Muscle of arm (tissue), 12 donors: Measurements from ENCODE around the gene TMEM169. TPM values are rescaled to one million over a fixed set of nuclear protein-coding genes. Genes with fewer than 3 reads are reported as not detected.

Experiments
- DNase-seq: peaks from one replicate; pipeline ENCODE4 v3.0.0-alpha.2; 2013
- polyA plus RNA-seq, 12 donors: library from polyadenylated mRNA; unstranded; fragments of 120-200 nt; gene quantifications; one replicate each; pipeline ENCODE4 v1.2.1, GENCODE V29; 2013; ENCODE audit not compliant: insufficient read length in 12 of 12

Gene TMEM169
- polyA plus RNA-seq, 12 donors: 2.3 to 11.5 (median 4.4) TPM; not detected in 1

DNA sequence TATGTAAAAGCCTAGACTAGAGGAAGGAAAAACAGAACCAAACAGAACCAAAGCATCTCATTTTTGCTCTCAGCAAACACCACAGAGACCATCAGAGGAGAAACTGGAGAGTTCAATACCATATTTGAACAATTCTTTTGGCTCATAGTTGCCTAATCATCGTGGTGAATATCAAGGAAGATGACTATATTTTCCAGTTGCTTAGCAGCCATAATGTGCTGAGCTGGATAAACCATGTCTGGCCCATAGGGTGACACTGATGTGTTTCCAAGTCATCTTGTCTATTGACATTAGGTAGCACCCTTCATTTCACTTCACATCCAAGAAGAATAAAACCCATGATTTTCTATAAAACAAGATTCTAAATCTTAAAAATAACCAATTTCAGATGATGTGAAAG is 21.5 kb downstream of the TMEM169 start:
- no peak for DNase-seq

GRCh38 chr2:216104691-216105090 is 23.0 kb downstream of the TMEM169 start:
- DNase-seq: no peak

DNA sequence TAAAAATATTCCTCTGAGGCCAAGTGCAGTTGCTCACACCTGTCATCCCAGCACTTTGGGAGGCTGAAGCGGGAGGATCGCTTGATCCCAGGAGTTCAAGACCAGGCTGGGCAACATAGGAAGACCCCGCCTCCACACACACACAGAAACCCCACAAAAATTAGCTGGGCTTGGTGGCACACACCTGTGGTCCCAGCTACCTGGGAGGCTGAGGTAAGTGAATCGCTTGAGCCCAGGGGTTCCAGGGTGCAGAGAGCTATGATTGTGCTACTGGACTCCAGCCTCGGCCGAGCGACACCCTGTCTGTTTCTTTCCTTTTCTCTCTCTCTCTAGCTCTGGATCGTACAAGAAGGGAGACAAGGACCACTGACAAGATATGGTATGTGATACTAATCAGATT is 25.6 kb downstream of the TMEM169 start:
- no peak for DNase-seq

DNA sequence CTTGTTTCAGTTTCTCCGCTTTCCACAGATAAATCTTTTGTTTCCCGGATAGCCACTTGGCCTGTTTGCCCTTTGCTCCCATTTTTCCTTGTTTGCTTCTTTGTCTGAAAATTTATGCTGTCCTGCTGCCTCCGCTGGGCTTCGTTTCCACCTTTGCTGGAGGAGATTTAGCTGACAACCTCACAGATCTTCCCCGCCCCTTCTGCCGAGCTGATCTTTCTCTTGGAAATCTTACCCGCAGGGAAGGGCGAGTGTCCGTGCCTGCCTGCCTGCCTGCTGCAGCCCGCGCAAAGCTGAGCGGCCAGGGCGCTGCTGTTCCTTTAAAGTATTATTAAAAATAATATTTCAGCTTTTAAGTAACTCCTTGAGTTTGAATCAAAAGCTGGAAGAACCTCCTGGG is 26.0 kb downstream of the TMEM169 start:
- no peak for DNase-seq

DNA sequence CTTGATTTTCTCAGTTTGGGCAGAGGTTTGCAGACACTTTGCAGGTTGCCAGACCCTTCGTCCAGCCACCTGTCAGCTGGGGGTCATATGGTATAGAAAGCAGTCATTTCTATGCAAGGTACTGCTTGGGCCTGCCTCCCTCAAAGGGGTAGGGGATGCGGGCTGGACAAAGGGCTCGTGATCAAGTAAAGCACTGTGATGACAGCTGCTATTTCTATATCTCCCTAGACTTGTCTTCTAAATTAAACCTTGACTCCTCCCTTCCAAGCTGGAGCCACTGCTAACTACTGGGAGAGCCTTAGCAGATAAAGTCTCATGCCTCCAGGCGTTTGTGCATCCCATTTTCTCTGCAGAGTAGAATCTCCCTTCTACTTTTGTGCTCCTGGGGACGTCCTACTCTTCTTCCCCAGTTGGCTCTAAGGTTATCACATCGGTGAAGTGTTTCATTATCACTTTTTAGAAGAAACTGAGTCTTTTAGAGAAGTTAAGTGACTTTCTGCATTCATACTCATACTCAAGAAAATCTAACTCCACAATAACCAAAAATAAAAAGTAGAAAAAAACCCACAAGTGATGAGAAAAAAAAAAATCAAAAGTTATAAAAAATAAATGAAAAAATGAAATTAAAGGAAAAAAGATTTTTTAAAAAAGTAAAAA is 26.7 kb downstream of the TMEM169 start:
- no peak for DNase-seq

DNA sequence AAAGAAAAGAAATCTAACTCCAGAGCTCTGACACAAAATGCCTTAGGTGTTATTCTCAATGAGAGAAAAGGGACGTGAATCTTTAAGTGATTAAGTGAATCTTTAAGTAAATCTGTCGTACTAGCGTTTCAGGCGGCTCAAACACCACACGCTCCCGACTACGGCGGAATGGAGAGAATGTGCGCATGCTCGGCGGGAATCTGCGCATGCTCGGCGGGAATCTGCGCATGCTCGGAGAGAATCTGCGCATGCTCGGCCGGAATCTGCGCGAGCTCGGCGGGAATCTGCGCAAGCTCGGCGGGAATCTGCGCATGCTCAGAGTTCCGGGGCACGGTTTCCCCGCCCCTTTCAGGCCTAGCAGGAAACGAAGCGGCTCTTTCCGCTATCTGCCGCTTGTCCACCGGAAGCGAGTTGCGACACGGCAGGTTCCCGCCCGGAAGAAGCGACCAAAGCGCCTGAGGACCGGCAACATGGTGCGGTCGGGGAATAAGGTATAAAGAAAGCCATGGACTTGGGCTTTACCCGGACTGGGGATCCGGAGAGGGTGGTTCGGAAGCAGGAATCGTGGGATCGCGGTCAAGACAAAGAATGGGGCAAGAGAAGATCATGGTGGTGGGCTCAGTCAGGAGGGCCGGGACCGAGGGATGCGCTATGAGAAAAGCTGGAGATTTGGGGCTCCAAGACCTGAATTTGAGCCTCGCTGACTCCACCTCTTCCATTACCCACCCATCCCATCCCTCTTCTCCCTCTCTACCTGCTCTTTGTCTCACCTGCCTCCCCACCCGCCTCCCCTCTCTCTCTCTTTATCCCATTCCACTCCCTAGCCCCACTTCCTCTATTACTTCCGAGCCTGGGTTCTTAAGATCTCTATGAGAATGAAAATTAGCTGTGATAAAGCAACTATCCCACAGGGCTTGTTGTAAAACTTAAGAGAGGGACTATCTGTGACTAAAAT is 27.5 kb downstream of the TMEM169 start, which contains the start of gene XRCC5:
TSS of gene XRCC5 (plus strand) at position 382 of the 955 bp plus-strand sequence. CDS start at position 471, 89 bp downstream.
- peak; percentile 99 for DNase-seq

- no peak for DNase-seq
Observed at GRCh38 chr2:216109962-216110614, 28.4 kb downstream of the TMEM169 start.

- no peak for DNase-seq
Observed at GRCh38 chr2:216110620-216111019, 28.9 kb downstream of the TMEM169 start.

GRCh38 chr2:216111122-216111521 is 29.4 kb downstream of the TMEM169 start:
- no peak for DNase-seq

DNA sequence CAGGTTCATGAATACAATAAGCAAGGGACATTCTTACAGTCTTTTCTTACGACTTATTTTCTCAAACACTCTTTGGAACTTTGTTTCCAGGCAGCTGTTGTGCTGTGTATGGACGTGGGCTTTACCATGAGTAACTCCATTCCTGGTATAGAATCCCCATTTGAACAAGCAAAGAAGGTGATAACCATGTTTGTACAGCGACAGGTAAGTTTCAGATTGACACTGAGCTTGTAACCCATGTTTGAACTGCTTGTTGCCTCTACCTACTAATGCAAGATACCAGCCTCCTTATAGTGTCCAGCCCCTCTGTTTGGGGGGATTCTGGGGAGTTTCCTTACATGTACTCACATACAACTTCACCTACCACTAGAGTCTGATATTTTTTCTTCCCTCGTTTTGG is 31.2 kb downstream of the TMEM169 start:
- no peak for DNase-seq

- no peak for DNase-seq
Observed at GRCh38 chr2:216113572-216113971, 31.9 kb downstream of the TMEM169 start.

GRCh38 chr2:216114382-216114713 is 32.6 kb downstream of the TMEM169 start:
- no peak for DNase-seq

GRCh38 chr2:216114714-216115531 is 33.2 kb downstream of the TMEM169 start:
- DNase-seq: peak; percentile 99

- no peak for DNase-seq
Observed at GRCh38 chr2:216116418-216116817, 34.7 kb downstream of the TMEM169 start.

DNA sequence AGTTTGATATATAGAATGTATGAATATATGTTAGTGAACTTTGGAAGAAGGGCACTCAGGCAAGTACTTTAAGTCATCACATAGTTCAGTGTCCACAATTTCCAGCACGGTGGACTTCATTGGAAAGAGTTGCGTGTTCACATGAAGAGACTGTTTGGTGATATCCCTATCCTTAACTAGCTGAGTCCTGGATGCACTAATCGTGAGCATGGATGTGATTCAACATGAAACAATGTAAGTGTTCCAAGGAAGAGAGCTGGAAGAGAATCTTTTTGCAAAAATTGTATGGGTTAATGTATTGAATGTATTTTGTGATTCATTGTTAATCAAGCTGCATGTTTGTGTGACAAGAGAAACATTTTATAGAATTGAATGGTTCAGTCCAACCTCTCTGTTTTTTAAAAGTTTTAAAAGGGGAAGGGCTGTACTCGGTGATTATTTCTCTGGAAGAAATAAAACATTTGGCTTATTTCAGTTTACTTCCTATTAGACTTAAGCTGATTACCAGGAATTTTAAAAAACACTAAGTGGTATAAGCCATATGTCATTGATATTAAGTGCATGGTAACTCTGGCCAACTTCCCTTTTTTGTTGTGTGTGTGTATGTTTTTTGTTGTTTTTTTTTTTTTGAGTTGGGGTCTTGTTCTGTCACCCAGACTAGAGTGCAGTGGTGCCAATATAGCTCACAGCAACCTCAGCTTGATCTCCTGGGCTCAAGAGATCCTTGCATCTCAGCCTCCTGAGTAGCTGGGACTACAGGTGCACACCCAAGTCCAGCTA is 36.0 kb downstream of the TMEM169 start:
- no peak for DNase-seq

DNA sequence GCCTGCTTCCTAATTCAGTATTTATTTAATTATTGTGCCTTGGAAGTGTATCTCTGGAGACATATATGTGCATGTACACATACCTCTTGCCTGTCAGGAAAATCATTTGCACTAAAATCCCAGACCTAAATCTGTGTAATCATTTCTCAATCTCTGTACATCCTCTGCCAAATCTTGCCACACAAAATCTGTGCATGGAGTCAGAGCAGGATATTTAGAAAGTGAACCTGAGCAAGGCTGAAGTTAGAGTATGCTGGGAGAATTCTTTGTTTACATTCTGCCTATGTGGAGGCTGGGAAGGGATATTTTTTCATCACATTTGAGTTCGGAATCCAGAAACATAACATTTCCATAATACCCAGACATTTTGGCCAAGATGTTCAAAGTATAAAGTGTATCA is 36.8 kb downstream of the TMEM169 start:
- no peak for DNase-seq

- no peak for DNase-seq
Observed at GRCh38 chr2:216119146-216119545, 37.4 kb downstream of the TMEM169 start.

GRCh38 chr2:216119986-216120385 is 38.3 kb downstream of the TMEM169 start:
- no peak for DNase-seq

DNA sequence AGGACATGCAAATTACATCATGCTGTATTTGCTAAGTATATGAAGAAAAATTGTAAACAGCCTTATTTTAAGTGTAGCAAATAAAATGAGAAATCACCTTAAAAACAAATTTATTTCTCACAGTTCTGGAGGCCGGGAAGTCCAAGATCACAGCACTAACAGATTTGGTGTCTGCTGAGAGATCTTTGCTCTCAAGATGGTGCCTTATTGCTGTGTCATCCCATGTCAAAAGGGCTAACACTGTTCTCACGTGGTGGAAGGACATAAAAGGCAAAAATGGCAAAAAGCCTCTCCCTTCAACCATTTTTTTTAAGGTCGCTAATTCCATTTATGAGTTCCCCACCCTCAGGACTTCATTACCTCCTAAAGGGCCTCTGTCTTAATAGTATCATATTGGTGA is 39.5 kb downstream of the TMEM169 start:
- DNase-seq: no peak

DNA sequence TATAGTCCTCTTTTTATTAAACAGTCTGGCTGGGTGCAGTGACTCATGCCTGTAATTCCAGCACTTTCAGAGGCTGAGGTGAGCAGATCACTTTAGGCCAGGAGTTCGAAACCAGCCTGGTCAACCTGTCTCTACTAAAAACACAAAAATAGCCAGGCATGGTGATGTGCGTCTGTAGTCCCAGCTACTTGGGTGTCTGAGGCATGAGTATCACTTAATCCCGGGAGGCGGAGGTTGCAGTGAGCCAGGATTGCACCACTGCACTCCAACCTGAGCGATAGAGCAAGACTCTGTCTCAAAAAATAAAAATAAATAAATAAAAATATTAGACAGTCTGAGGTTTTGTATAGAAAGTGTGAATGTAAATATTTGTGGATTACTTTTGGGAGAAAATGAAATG is 45.2 kb downstream of the TMEM169 start:
- no peak for DNase-seq
